Fibroblast of villous mesenchyme (primary cell): ENCODE results near the gene FMO2. TPM values are rescaled to one million over a fixed set of nuclear protein-coding genes. Genes with fewer than 3 reads are reported as not detected.

ENCODE experiments used
- DNase-seq: peaks from one replicate; pipeline ENCODE4 v3.0.0-alpha.2; 2010; ENCODE audit warnings: low read depth
- H3K4me3 ChIP-seq: 2 replicates; pipeline ENCODE4 v1.5.1; 2011; ENCODE audit warnings: low read depth, mild to moderate bottlenecking, low read length
- CTCF ChIP-seq: IDR thresholded peaks from 2 replicates; pipeline ENCODE4 v1.5.1; 2012; ENCODE audit warnings: low read depth, mild to moderate bottlenecking, low read length; ENCODE audit not compliant: insufficient read depth
- total RNA-seq: library from RNA; depleted of rRNA; stranded (reverse); fragments of >200 nt; gene quantifications from 2 replicates; pipeline ENCODE4 v1.2.3, GENCODE V29; 2012

The FMO2 gene
- total RNA-seq, 1 donor, result 1.7 TPM

GRCh38 chr1:171210355-171210754 lies 25.3 kb downstream of the FMO2 start:
- H3K4me3 ChIP-seq, result no peak overlapping the region
- DNase-seq, result peak; percentile 37
- TF ChIP-seq CTCF, result no peak

GRCh38 chr1:171212607-171213351 lies 27.7 kb downstream of the FMO2 start:
- TF ChIP-seq CTCF, result no peak
- no peak for DNase-seq
- no peak overlapping the region for H3K4me3 ChIP-seq

- no peak overlapping the region for H3K4me3 ChIP-seq
- TF ChIP-seq CTCF, result no peak
- no peak for DNase-seq
Measured at GRCh38 chr1:171213559-171214454, 28.7 kb downstream of the FMO2 start.

GRCh38 chr1:171217658-171218443 lies 32.8 kb downstream of the FMO2 start:
- H3K4me3 ChIP-seq, result no peak overlapping the region
- no peak for TF ChIP-seq CTCF
- DNase-seq, result no peak

- peak; percentile 8 for DNase-seq
- no peak overlapping the region for H3K4me3 ChIP-seq
- no peak for TF ChIP-seq CTCF
Measured at GRCh38 chr1:171218661-171219060, 33.6 kb downstream of the FMO2 start.

- DNase-seq, result peak; percentile 14
- H3K4me3 ChIP-seq, result no peak overlapping the region
- no peak for TF ChIP-seq CTCF
Measured at GRCh38 chr1:171219346-171220080, 34.4 kb downstream of the FMO2 start.
